Right cardiac atrium (tissue), 5 donors: Measurements from ENCODE around the gene FLT3. TPM values are rescaled to one million over a fixed set of nuclear protein-coding genes. Genes with fewer than 3 reads are reported as not detected.
A peak's percentile ranks its signal among the peaks of the same experiment; 100 is the strongest.
"Not testable (repeated sequence)": the region's sequence is repeated elsewhere in the genome, so short reads cannot be mapped to it uniquely, and the experiment has no call there.

ENCODE experiments used
- ATAC-seq, 2 donors: fragments of 200-7000 bp; cut with Tn5 transposase; one replicate each; pipeline versions ENCODE4 v1.8.0 to v1.9.1; 2020; ENCODE audit warnings: moderate library complexity in 2 of 2, mild to moderate bottlenecking in 1 of 2
- DNase-seq, 3 donors: peaks; one replicate each; pipeline ENCODE4 v3.0.0-alpha.2; 2020
- H3K27ac ChIP-seq: one replicate; pipeline ENCODE4 v1.5.1; 2013; ENCODE audit warnings: mild to moderate bottlenecking, low read length, control low read depth, moderate library complexity
- H3K27me3 ChIP-seq: one replicate; pipeline ENCODE4 v1.6.1; 2013; ENCODE audit not compliant: control insufficient read depth, insufficient read depth
- H3K4me1 ChIP-seq: one replicate; pipeline ENCODE4 v1.6.1; 2013; ENCODE audit warnings: low read length; ENCODE audit not compliant: control insufficient read depth, insufficient read depth
- H3K4me3 ChIP-seq: one replicate; pipeline ENCODE4 v1.5.1; 2013; ENCODE audit warnings: low read length, control low read depth
- H3K9me3 ChIP-seq: one replicate; pipeline ENCODE4 v1.6.1; 2013; ENCODE audit warnings: low read length; ENCODE audit not compliant: control insufficient read depth
- WGBS: extraction: QIAGEN DNeasy Blood & Tissue Kit; methylation state at CpG from one replicate; pipeline ENCODE4 v1.1.7; 2013; 5-methylcytosine and 5-hydroxymethylcytosine counted together
- intact Hi-C, 4 donors: fragments of 100-400 bp; cut with DNase I; formaldehyde crosslinking; loops; one replicate each; pipeline versions ENCODE4 v1.11.0 to v1.14.0; 2022 to 2023
- polyA plus RNA-seq: library from polyadenylated mRNA; stranded (reverse); fragments of 200-250 nt; gene quantifications from one replicate; pipeline ENCODE4 v1.2.3, GENCODE V29; 2013
- total RNA-seq, 4 donors: library from RNA; stranded (reverse); fragmentation: NEBNext Ultra II Directional; extraction: Animal tissue kit (Norgen Biotek cat#: 25700); gene quantifications; one replicate each; pipeline ENCODE4 v1.2.1, GENCODE V29; 2021
- donor health status: healthy with polysubstance abuse.
- donor health status: DM: no; HTN: yes; CAD: no.
- donor health status: DM: no; HTN: no; CAD: no.
- donor health status: DM: no; HTN: yes; CAD: no; lungs with severe emphysema.
- donor health status: DM: yes; HTN: yes; CAD: no.

FLT3 gene
- total and polyA plus RNA-seq, 5 donors = 0.09 to 0.37 (median 0.12) TPM; not detected in 1

GRCh38 chr13:27969866-27970229, 130.5 kb downstream of the FLT3 start:
- intact Hi-C loops = no loop called here
- H3K9me3 ChIP-seq = no peaks in the 10 kb centered on the region
- WGBS = 9% methylated on average over 7 of the region's 7 CpGs
- no peaks in the 10 kb centered on the region for H3K27me3 ChIP-seq
- H3K4me1 ChIP-seq = peaks cover 4% of the 10 kb centered on the region
- no peak overlapping the region for H3K4me3 ChIP-seq
- DNase-seq (no peak), ATAC-seq (no peak)
- no peak overlapping the region for H3K27ac ChIP-seq

GRCh38 chr13:27969082-27969865, 131.1 kb downstream of the FLT3 start, which contains the start of gene CDX2:
CDX2 (minus strand) TSS chr13:27969315; CDS start chr13:27969006, 309 bp downstream.
- ATAC-seq (no peak), DNase-seq (no peak)
- H3K4me3 ChIP-seq = no peak within 1 kb of the TSS
- H3K27me3 ChIP-seq = no peaks in the 10 kb centered on the region
- 4% methylated on average over 34 of the region's 34 CpGs for WGBS
- no peak within 1 kb of the TSS for H3K27ac ChIP-seq
- no peaks in the 10 kb centered on the region for H3K9me3 ChIP-seq
- intact Hi-C loops = no loop called here
- peaks cover 4% of the 10 kb centered on the region for H3K4me1 ChIP-seq

- intact Hi-C loops = no loop called here
- H3K27me3 ChIP-seq = no peaks in the 10 kb centered on the region
- 1% methylated on average over 86 of the region's 86 CpGs for WGBS
- H3K4me1 ChIP-seq = peaks cover 4% of the 10 kb centered on the region
- DNase-seq (no peak), ATAC-seq (no peak)
- H3K27ac ChIP-seq = no peak overlapping the region
- H3K9me3 ChIP-seq = no peaks in the 10 kb centered on the region
- no peak overlapping the region for H3K4me3 ChIP-seq
These were observed 131.9 kb downstream of the FLT3 start for GRCh38 chr13:27968316-27969081.

- ATAC-seq (no peak), DNase-seq (no peak)
- Histone ChIP-seq H3K4me1 (peaks cover 4% of the 10 kb centered on the region), H3K27ac (no peak overlapping the region), H3K27me3 (no peaks in the 10 kb centered on the region), H3K4me3 (no peak overlapping the region), H3K9me3 (no peaks in the 10 kb centered on the region)
- intact Hi-C loops = no loop called here
- 3% methylated on average over 33 of the region's 33 CpGs for WGBS
These were observed 132.6 kb downstream of the FLT3 start for GRCh38 chr13:27967736-27968315.

GRCh38 chr13:27967203-27967735, 133.1 kb downstream of the FLT3 start:
- Histone ChIP-seq H3K27ac (no peak overlapping the region), H3K27me3 (no peaks in the 10 kb centered on the region), H3K4me1 (peaks cover 4% of the 10 kb centered on the region), H3K9me3 (no peaks in the 10 kb centered on the region), H3K4me3 (no peak overlapping the region)
- no peak for DNase-seq
- WGBS = 4% methylated on average over 18 of the region's 18 CpGs
- ATAC-seq = no peak
- intact Hi-C loops = no loop called here

GRCh38 chr13:27966641-27967202, 133.7 kb downstream of the FLT3 start:
- peak in 1 of 2 donors; percentile 22 for ATAC-seq
- WGBS = 3% methylated on average over 38 of the region's 38 CpGs
- Histone ChIP-seq H3K4me3 (no peak overlapping the region), H3K27ac (no peak overlapping the region), H3K4me1 (peaks cover 4% of the 10 kb centered on the region), H3K9me3 (no peaks in the 10 kb centered on the region), H3K27me3 (no peaks in the 10 kb centered on the region)
- intact Hi-C loops = no loop called here
- no peak for DNase-seq

GRCh38 chr13:27965740-27966640, 134.4 kb downstream of the FLT3 start:
- H3K27ac ChIP-seq = no peak overlapping the region
- H3K4me1 ChIP-seq = peaks cover 4% of the 10 kb centered on the region
- intact Hi-C loops = no loop called here
- ATAC-seq = no peak
- no peaks in the 10 kb centered on the region for H3K9me3 ChIP-seq
- WGBS = 11% methylated on average over 45 of the region's 45 CpGs
- H3K27me3 ChIP-seq = no peaks in the 10 kb centered on the region
- no peak overlapping the region for H3K4me3 ChIP-seq
- DNase-seq = no peak

GRCh38 chr13:27965343-27965739, 135.0 kb downstream of the FLT3 start:
- no peak overlapping the region for H3K4me3 ChIP-seq
- no peak for ATAC-seq
- no peaks in the 10 kb centered on the region for H3K9me3 ChIP-seq
- 48% methylated on average over 7 of the region's 7 CpGs for WGBS
- H3K27me3 ChIP-seq = no peaks in the 10 kb centered on the region
- H3K27ac ChIP-seq = no peak overlapping the region
- intact Hi-C loops = no loop called here
- DNase-seq = no peak
- H3K4me1 ChIP-seq = peaks cover 4% of the 10 kb centered on the region

GRCh38 chr13:27964741-27965323, 135.5 kb downstream of the FLT3 start:
- Histone ChIP-seq H3K27ac (no peak overlapping the region), H3K4me3 (no peak overlapping the region), H3K9me3 (no peaks in the 10 kb centered on the region), H3K4me1 (peaks cover 4% of the 10 kb centered on the region), H3K27me3 (no peaks in the 10 kb centered on the region)
- no peak for DNase-seq
- intact Hi-C loops = no loop called here
- ATAC-seq = no peak
- WGBS = 13% methylated on average over 15 of the region's 15 CpGs

- DNase-seq, H3K4me3 ChIP-seq, H3K27me3 ChIP-seq, H3K9me3 ChIP-seq, ATAC-seq, H3K4me1 ChIP-seq, H3K27ac ChIP-seq, intact Hi-C loops: not testable (repeated sequence)
- 45% methylated on average over 13 of the region's 13 CpGs for WGBS
These were observed 136.2 kb downstream of the FLT3 start for GRCh38 chr13:27964206-27964605.
